ENCODE measurements around the gene ACOT9.
"Not testable (repeated sequence)": the region's sequence is repeated elsewhere in the genome, so short reads cannot be mapped to it uniquely, and the experiment has no call there.

The ACOT9 gene

DNA sequence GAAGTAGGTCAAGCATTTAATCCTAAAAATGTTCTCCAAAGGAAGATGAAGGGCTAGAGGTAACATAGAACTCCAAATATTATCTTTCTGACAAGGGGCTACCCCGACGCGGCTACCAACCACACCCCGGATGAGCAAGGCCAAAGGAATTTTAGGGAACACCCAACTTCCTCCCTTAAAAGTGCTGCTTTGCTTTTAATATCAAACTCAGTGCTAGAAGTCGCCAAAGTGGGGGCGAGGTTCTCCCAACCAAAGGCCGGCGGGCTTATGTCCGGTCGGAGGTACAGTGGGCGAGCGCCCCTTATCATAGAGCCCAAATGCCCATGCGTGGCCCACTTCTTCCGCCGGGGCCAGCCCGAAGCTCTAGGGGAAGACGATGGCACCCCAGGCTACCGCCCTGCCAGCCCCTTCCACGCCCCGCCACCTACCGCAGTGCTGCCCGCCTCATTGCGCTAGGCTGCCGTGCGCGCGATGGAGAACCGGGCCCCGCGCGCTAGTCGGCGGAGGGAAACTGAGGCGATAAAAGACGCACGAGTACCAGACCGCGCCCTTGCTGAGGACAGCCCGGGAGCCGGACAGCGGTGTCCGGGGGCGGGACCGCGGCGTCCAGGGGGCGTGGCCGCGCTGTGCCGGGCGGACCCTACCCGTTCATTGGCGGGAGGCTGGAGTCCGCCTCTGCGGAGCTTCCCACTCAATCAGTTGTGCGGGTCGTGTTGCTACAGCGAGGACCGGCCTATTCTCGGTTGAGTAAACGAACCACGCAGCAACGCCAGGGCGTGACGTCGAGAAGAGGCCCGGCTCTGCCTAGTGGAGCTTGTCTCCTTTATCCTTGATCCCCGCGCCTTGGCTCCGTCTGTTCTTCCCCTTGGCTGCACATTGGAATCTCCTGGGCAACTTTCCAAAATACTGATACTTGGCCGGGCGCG lies at the start of gene ACOT9:
Gene ACOT9 (minus strand): TSS at position 580 of the 926 bp plus-strand sequence. CDS start 132 bp downstream, at position 448.
- DNase-seq, result peak; percentile 81

GRCh38 chrX:23790155-23790497 lies 47.0 kb upstream of the ACOT9 start:
- DNase-seq, result no peak

DNA sequence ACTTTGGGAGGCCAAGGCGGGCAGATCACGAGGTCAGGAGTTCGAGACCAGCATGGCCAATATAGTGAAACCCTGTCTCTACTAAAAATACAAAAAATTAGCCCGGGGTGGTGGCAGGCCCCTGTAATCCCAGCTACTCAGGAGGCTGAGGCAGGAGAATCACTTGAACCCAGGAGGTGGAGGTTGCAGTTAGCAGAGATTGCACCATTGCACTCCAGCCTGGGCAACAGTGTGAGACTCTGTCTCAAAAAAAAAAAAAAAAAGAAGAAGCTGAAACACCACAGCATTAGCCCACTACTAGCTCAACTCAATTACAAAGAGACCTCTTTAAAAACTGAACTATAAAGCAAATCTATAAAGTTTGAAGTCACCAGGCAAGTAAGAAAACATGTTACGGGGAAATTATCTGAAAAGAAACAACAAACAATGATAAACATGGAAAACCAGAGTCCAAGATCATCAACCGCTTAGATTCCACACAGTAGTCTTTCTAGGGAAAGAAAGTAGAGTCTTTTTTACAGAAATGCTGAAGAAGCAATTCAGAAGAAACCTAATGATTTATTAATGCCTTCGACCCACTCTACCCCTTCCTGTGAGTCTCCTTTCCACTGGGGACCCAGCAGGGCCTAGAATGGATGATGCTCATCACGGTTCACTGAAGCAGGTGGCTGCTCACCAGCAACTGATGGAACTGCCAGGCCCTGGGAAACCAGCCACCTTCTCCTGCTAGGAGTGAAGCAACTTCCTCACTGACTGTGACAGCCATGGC lies 46.5 kb upstream of the ACOT9 start:
- no peak for DNase-seq

DNA sequence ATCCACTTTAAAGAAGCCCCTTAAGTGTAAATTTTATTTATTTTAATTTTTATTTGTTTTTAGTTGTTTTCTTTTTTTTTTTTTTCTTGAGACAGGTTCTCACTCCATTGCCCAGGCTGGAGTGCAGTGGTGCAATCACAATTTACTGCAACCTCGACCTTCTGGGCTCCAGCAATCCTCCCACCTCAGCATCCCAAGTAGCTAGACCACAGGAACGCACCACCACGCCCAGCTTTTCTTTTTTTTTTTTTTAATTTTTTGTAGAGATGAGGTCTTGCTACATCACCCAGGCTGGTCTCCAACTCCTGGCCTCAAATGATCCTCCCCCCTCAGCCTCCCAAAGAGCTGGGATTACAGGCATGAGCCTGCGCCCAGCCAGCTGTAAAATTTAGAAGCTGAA lies 45.9 kb upstream of the ACOT9 start:
- no peak for DNase-seq

DNA sequence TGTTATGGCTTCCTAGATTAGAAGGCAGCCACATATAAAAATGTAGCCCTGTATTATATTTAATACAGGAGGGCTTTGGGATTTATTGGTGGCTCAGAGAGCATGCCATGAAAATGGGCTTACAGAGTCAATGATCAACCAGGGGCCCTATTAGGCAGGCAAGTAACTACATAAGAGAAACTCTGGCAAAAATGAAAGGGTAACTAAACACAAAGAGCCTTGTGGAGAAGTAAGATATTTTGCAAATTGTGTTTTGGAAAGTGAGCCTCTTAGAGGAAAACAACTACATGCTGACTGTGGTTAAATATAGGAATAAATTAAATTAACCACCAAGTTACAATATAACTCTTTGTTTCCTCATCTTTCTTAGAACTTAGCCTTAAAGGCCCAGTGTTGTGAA lies 45.4 kb upstream of the ACOT9 start:
- DNase-seq, result no peak

DNA sequence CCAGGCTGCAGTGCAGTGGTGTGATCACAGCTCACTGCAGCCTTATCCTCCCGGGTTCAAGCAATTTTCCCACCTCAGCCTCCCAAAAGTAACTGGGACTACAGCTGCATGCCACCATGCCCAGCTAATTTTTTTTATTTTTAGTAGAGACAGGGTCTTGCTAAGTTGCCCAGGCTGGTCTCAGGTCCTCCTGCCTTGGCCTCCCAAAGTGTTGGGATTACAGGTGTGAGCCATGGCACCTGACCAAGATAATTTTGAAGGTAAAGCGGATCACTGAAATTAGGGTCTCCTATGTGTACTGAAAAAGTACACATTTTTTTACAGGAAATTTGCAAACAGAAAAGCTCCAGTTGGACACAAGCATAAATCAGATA lies 44.7 kb upstream of the ACOT9 start:
- DNase-seq, result no peak

DNA sequence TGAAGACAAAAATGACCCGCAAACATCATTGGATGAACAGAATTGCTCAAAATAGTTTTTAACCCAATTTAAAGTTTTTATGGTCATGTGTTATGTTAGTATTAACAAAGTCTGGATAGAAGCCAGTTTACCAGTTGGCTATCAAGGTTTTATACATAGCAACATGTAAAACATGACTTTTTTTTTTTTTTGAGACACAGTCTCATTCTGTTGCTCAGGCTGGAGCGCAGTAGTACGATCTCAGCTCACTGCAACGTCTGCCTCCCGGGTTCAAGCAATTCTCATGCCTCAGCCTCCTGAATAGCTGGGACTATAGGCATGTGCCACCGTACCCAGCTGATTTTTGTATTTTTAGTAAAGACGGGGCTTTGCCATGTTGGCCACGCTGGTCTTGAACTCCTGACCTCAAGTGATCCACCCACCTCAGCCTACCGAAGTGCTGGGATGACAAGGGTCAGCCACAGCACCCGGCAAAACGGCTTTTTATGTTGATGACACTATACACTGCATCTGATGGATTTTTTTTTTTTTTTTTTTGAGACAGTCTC lies 43.3 kb upstream of the ACOT9 start:
- DNase-seq, result peak; percentile 47

DNA sequence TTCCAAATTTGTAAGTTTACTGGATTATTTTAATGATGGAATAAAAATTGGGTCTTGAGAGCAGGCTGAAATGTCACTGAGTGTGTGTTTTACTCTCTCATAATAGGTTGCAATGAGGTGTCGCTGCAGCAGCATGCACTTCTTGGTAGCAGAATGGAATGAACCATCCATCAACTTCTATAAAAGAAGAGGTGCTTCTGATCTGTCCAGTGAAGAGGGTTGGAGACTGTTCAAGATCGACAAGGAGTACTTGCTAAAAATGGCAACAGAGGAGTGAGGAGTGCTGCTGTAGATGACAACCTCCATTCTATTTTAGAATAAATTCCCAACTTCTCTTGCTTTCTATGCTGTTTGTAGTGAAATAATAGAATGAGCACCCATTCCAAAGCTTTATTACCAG lies 42.5 kb upstream of the ACOT9 start:
- DNase-seq, result no peak

GRCh38 chrX:23784470-23785331 lies 41.6 kb upstream of the ACOT9 start:
- DNase-seq, result peak; percentile 34

- peak; percentile 32 for DNase-seq
Measured at GRCh38 chrX:23783589-23784469, 40.8 kb upstream of the ACOT9 start.

DNA sequence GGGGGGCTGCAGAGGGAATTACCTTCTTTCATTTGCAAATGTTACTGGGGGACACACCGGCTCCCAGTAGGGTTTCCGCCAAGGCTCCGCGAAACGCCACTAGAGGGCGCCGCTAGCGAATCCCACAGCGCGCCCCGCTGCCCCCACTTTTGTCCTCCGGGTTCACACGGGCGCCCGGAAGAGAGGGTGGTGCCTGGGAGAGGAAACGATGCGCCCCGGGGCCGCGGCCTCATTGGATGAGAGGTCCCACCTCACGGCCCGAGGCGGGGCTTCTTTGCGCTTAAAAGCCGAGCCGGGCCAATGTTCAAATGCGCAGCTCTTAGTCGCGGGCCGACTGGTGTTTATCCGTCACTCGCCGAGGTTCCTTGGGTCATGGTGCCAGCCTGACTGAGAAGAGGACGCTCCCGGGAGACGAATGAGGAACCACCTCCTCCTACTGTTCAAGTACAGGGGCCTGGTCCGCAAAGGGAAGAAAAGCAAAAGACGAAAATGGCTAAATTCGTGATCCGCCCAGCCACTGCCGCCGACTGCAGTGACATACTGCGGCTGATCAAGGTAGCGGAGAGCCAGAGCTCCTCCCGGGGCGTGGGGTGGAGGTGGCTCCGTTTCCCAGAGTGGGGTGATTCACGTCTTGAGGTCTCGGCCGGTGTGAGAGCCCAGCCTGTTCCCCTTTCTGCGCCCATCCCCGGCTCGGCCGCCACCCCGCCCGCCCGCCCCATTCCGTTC lies 40.0 kb upstream of the ACOT9 start, which contains the start of gene SAT1:
Gene SAT1 (plus strand): TSS at position 311 of the 726 bp plus-strand sequence. CDS start 179 bp downstream, at position 490.
- peak; percentile 95 for DNase-seq

- no peak for DNase-seq
Measured at GRCh38 chrX:23782455-23782854, 39.4 kb upstream of the ACOT9 start.

DNA sequence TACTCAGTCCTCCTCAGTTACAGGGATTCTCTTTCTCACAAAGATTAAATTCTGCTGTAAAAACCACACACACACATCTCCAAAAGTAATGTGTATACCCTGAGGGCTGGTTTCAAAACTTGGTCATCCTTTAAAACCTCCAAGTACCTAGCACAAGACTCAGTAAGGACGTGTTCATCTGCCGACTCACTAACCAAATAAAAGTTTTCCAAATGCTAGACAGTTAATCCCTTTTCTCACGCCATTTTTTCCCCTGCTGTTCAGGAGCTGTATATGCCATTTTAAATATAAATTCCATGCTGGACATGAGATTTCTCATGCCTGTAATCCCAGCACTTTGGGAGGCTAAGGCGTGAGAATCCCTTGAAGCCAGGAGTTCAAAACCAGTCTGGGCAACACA lies 35.9 kb upstream of the ACOT9 start:
- no peak for DNase-seq

- no peak for DNase-seq
Measured at GRCh38 chrX:23776363-23776762, 33.3 kb upstream of the ACOT9 start.

- peak; percentile 85 for DNase-seq
Measured at GRCh38 chrX:23773601-23774175, 30.6 kb upstream of the ACOT9 start.

- not testable (repeated sequence) for DNase-seq
Measured at GRCh38 chrX:23771086-23771485, 28.0 kb upstream of the ACOT9 start.

DNA sequence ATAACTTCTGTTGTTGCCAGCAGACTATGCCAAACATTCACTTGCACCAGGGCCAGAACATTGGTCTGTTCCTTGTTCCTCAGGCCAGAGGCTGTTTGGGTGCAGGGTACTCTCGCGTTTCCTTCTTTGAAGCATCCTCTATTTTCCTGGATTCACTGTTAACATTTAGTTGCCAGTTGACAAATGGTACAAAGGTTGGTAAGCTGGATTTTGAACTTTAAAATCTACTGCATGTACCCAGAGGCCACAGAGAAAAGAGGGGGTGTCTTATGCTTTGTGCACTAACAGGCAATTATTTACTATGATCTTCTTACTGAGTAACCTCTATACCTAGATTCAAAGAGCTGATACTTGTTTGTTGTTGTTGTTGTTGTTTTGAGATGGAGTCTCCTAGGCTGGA lies 27.1 kb upstream of the ACOT9 start:
- no peak for DNase-seq

DNA sequence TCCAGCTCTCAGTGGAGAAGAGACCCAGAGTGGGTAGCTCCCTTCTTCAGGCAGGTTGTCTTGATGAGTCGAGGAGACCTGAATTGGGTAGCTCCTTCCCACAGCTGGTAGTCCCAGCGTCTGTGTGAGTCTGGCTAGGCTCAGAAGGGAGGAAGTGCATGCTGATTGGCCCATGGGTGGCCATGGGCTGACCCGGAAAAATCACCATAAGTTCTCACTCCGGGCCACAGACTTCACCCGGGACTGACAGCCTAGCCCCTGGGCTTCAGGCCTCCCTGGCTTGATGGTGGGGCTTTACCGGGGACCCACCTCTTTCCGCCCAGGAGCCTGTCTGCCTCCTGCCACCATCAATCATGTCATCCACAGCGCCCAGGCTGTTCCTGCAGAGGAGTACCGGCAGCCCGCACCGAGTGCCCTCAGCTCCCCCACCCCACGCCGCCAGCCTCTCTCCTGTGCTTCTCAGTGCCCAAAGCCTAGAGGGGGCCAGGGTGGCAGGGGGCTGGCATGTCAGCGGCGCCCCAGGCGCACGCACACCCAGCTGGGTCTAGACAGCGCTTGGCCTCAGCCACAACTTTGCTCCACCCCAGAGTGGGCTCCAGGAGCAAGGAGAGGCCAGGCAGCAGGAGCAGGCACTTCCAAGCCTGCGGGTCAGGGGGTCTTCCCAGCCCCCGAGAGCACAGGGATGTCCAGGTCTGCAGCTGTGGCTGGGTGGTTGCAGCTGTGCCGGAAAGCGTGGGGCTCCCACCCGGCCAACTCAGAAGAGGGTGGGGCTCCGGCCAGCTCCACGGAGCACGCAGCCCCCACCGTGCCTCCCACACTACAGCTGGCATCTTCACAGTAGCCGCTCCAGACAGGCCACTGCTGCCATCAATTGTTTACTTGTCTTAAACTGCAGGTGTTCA lies 23.8 kb upstream of the ACOT9 start:
- DNase-seq, result no peak

DNA sequence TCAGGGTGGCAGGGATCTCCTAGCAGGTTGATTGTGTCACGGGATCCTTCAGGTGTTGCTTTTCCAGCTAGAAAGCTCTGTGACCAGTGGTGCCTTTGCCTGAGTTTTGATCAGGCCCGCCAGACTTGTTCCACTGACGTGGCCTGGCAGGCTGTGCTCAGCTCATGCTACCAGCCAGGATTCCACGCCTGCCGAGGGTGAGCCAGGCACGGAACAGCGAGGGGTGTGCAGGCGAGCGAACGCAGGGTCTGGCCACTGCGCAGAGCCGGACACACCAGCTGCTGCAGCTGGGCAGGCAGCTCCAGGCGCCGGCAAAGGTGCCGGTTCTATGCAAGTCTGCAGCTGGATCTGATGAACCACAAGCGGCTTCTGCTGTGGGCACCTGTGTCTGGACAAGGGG lies 22.8 kb upstream of the ACOT9 start:
- DNase-seq, result no peak
